PC-9 (cell line): Measurements from ENCODE around the gene MAPK1. TPM values are rescaled to one million over a fixed set of nuclear protein-coding genes. Genes with fewer than 3 reads are reported as not detected.
"Not testable (repeated sequence)": the region's sequence is repeated elsewhere in the genome, so short reads cannot be mapped to it uniquely, and the experiment has no call there.

Experiments
- BruUV-seq: library from RNA; stranded (reverse); fragments of 400-500 nt; replicated peaks from 2 replicates; lab custom pipeline; 2021; lab: Mats Ljungman, UMichigan
- CTCF ChIA-PET: fragments of 300-600 bp; sonication (Branson Sonifier 250); formaldehyde crosslinking; loops from one replicate; lab custom pipeline; 2022; ENCODE audit warnings: antibody characterized with exemption; lab: Charles Lee
- POLR2A ChIA-PET: fragments of 300-600 bp; sonication (Branson Sonifier 250); formaldehyde crosslinking; loops from one replicate; lab custom pipeline; 2022; ENCODE audit warnings: antibody characterized with exemption; ENCODE audit not compliant: unreplicated experiment; lab: Charles Lee
- DNase-seq, 2 experiments: peaks; one replicate each; pipeline versions ENCODE4 v3.0.0 to v3.0.0-alpha.2; 2015 to 2022; ENCODE audit warnings: mixed read lengths in 1 of 2
- H2AFZ ChIP-seq: fragments of 200-600 bp; sonication (generic); 2 replicates; pipeline ENCODE4 v1.8.1; 2017; ENCODE audit warnings: antibody characterized with exemption
- H3F3A ChIP-seq: fragments of 200-600 bp; sonication (generic); 2 replicates; pipeline ENCODE4 v1.8.1; 2017; ENCODE audit warnings: antibody characterized with exemption, mild to moderate bottlenecking, low read depth; ENCODE audit not compliant: insufficient read depth
- H3K27ac ChIP-seq: fragments of 200-600 bp; sonication (generic); 2 replicates; pipeline ENCODE4 v1.6.1; 2016; ENCODE audit warnings: mixed run types
- H3K27me3 ChIP-seq: fragments of 200-600 bp; sonication (generic); 2 replicates; pipeline ENCODE4 v1.6.1; 2016; ENCODE audit warnings: low read depth, mixed run types; ENCODE audit not compliant: insufficient read depth
- H3K36me3 ChIP-seq: fragments of 200-600 bp; sonication (generic); 2 replicates; pipeline ENCODE4 v1.6.1; 2016; ENCODE audit warnings: low read depth, mixed run types
- H3K4me1 ChIP-seq: fragments of 200-600 bp; sonication (generic); replicated peaks from 2 replicates; pipeline ENCODE4 v1.6.1; 2016; ENCODE audit warnings: mixed run types; ENCODE audit not compliant: insufficient read depth
- H3K4me2 ChIP-seq: fragments of 200-600 bp; sonication (generic); 2 replicates; pipeline ENCODE4 v1.6.1; 2017; ENCODE audit warnings: mixed run types
- H3K4me3 ChIP-seq: fragments of 200-600 bp; sonication (generic); 2 replicates; pipeline ENCODE4 v1.6.1; 2016; ENCODE audit warnings: mixed run types
- H3K79me2 ChIP-seq: fragments of 200-600 bp; sonication (generic); 2 replicates; pipeline ENCODE4 v1.6.1; 2017; ENCODE audit warnings: low read depth, mixed run types
- H3K9me2 ChIP-seq: fragments of 200-600 bp; sonication (generic); 2 replicates; pipeline ENCODE4 v1.8.1; 2017; ENCODE audit warnings: mild to moderate bottlenecking; ENCODE audit not compliant: insufficient read depth
- H3K9me3 ChIP-seq: fragments of 200-600 bp; sonication (generic); 2 replicates; pipeline ENCODE4 v1.8.1; 2016; ENCODE audit warnings: low read depth; ENCODE audit not compliant: insufficient read depth
- H4K20me1 ChIP-seq: fragments of 200-600 bp; sonication (generic); 2 replicates; pipeline ENCODE4 v1.8.1; 2017; ENCODE audit not compliant: insufficient read depth
- CTCF ChIP-seq: fragments of 200-600 bp; sonication (generic); conservative IDR thresholded peaks from 2 replicates; pipeline ENCODE4 v1.6.1; 2017; ENCODE audit warnings: mixed run types, antibody characterized with exemption, mild to moderate bottlenecking, moderate library complexity
- EZH2 ChIP-seq: fragments of 200-600 bp; sonication (generic); IDR thresholded peaks from 2 replicates; pipeline ENCODE4 v1.8.0; 2017; ENCODE audit warnings: antibody characterized with exemption, low read depth
- intact Hi-C: fragments of 100-400 bp; cut with micrococcal nuclease; formaldehyde crosslinking; loops from one replicate; pipeline ENCODE4 v1.10.0; 2022; ENCODE audit not compliant: unreplicated experiment
- total RNA-seq: library from RNA; stranded (reverse); gene quantifications from 2 replicates; pipeline ENCODE4 v1.2.3, GENCODE V29; 2021

Gene MAPK1
- total RNA-seq, 1 experiment from 2014 or later, result 82.8 TPM

GRCh38 chr22:21898354-21898896 lies 31.0 kb upstream of the MAPK1 start:
- no peaks in the 10 kb centered on the region for H3K27me3 ChIP-seq
- H3K4me1 ChIP-seq, result no peaks in the 10 kb centered on the region
- no peak overlapping the region for H2AFZ ChIP-seq
- H3K4me2 ChIP-seq, result no peak overlapping the region
- H3K36me3 ChIP-seq, result no peaks in the 10 kb centered on the region
- intact Hi-C loops, result no loop called here
- H3K9me3 ChIP-seq, result no peaks in the 10 kb centered on the region
- no peak overlapping the region for H3K27ac ChIP-seq
- H3K9me2 ChIP-seq, result no peaks in the 10 kb centered on the region
- no peaks in the 10 kb centered on the region for H3K79me2 ChIP-seq
- no peak overlapping the region for H3K4me3 ChIP-seq
- no peak for DNase-seq
- H3F3A ChIP-seq, result no peaks in the 10 kb centered on the region
- no TSS peak for BruUV-seq
- TF ChIP-seq EZH2, result no peak
- TF ChIP-seq CTCF, result no peak
- CTCF ChIA-PET, result no interaction called here
- H4K20me1 ChIP-seq, result no peaks in the 10 kb centered on the region
- POLR2A ChIA-PET, result interaction anchor here (0.5 kb wide), 1 partner anchor 227 kb away, joined by 4 read pairs; no protein-coding TSS in a partner anchor

GRCh38 chr22:21896951-21897513 lies 29.6 kb upstream of the MAPK1 start:
- Histone ChIP-seq H3K36me3 (no peaks in the 10 kb centered on the region), H2AFZ (no peak overlapping the region), H3K9me3 (no peaks in the 10 kb centered on the region), H3K27me3 (no peaks in the 10 kb centered on the region), H3K79me2 (no peaks in the 10 kb centered on the region), H3K4me3 (no peak overlapping the region), H3K4me2 (no peak overlapping the region), H4K20me1 (no peaks in the 10 kb centered on the region), H3K4me1 (no peaks in the 10 kb centered on the region), H3F3A (no peaks in the 10 kb centered on the region), H3K27ac (no peak overlapping the region), H3K9me2 (no peaks in the 10 kb centered on the region)
- no peak for DNase-seq
- no peak for TF ChIP-seq EZH2
- no peak for TF ChIP-seq CTCF
- intact Hi-C loops, result no loop called here
- ChIA-PET POLR2A (no interaction called here), CTCF (no interaction called here)
- BruUV-seq, result no TSS peak

- H3K79me2 ChIP-seq, H3F3A ChIP-seq, H3K27me3 ChIP-seq, H3K4me3 ChIP-seq, H3K4me2 ChIP-seq, H4K20me1 ChIP-seq, H3K9me2 ChIP-seq, BruUV-seq, DNase-seq, H3K27ac ChIP-seq, POLR2A ChIA-PET, H3K36me3 ChIP-seq, intact Hi-C loops, H3K4me1 ChIP-seq, CTCF ChIA-PET, H3K9me3 ChIP-seq, H2AFZ ChIP-seq: not testable (repeated sequence)
Measured at GRCh38 chr22:21896275-21896674, 28.8 kb upstream of the MAPK1 start.

- Histone ChIP-seq H3K9me2 (no peaks in the 10 kb centered on the region), H3K27me3 (no peaks in the 10 kb centered on the region), H3K27ac (no peak overlapping the region), H3F3A (no peaks in the 10 kb centered on the region), H3K36me3 (no peaks in the 10 kb centered on the region), H3K79me2 (no peaks in the 10 kb centered on the region), H3K9me3 (no peaks in the 10 kb centered on the region), H3K4me2 (no peak overlapping the region), H4K20me1 (no peaks in the 10 kb centered on the region), H3K4me3 (no peak overlapping the region), H2AFZ (no peak overlapping the region), H3K4me1 (no peaks in the 10 kb centered on the region)
- BruUV-seq, result no TSS peak
- intact Hi-C loops, result no loop called here
- CTCF ChIA-PET, result no interaction called here
- DNase-seq, result no peak
- POLR2A ChIA-PET, result no interaction called here
- TF ChIP-seq CTCF, result no peak
- no peak for TF ChIP-seq EZH2
Measured at GRCh38 chr22:21894799-21895198, 27.4 kb upstream of the MAPK1 start.
